Activated naive CD4-positive, alpha-beta T cell treated with anti-CD3 and anti-CD28 coated beads, Interleukin-2, amount 50 U/mL, for 24 hours (primary cell): Measurements from ENCODE around the gene MAPK4.
A peak's percentile ranks its signal among the peaks of the same experiment; 100 is the strongest.

Experiments
- H3K27ac Mint-ChIP-seq: one replicate; pipeline ENCODE4 v1.8.0; 2021; ENCODE audit warnings: mild to moderate bottlenecking, mixed read lengths
- H3K27me3 Mint-ChIP-seq: one replicate; pipeline ENCODE4 v1.8.0; 2021; ENCODE audit warnings: mixed read lengths
- H3K36me3 Mint-ChIP-seq: one replicate; pipeline ENCODE4 v1.8.0; 2021; ENCODE audit warnings: mixed read lengths
- H3K4me1 Mint-ChIP-seq: one replicate; pipeline ENCODE4 v1.8.0; 2021; ENCODE audit warnings: mixed read lengths
- H3K4me3 Mint-ChIP-seq: one replicate; pipeline ENCODE4 v1.8.0; 2021; ENCODE audit warnings: mild to moderate bottlenecking, mixed read lengths
- H3K9me3 Mint-ChIP-seq: one replicate; pipeline ENCODE4 v1.8.0; 2021; ENCODE audit warnings: mixed read lengths

Gene MAPK4

GRCh38 chr18:50649821-50650220 lies 89.9 kb downstream of the MAPK4 start:
- Mint-ChIP-seq H3K36me3 (no peaks in the 10 kb centered on the region), H3K4me3 (no peak overlapping the region), H3K27ac (no peak overlapping the region), H3K9me3 (no peaks in the 10 kb centered on the region), H3K4me1 (no peaks in the 10 kb centered on the region), H3K27me3 (peaks cover 2% of the 10 kb centered on the region)

DNA sequence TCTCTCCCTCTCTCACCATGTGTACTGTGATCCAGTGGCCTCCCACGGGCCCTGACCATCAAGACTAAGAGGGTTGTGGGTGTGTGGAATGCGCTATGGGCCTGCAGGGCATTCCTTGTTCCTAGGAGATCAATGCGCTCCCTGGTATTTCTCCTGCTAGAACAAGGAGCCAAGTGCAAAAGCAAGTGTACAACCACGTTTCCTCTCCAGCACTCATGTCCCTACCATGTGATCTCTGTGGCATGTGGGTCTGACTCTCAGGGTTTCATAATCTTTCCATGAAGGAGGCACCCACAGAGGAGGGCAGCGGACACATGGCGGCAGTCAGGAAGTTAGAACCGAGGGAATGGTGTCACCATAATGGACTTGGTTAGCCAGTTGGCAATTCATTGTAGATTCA lies 91.4 kb downstream of the MAPK4 start:
- H3K4me3 Mint-ChIP-seq, result no peak overlapping the region
- H3K27ac Mint-ChIP-seq, result no peak overlapping the region
- H3K27me3 Mint-ChIP-seq, result peaks cover 2% of the 10 kb centered on the region
- H3K9me3 Mint-ChIP-seq, result no peaks in the 10 kb centered on the region
- no peaks in the 10 kb centered on the region for H3K36me3 Mint-ChIP-seq
- no peaks in the 10 kb centered on the region for H3K4me1 Mint-ChIP-seq

DNA sequence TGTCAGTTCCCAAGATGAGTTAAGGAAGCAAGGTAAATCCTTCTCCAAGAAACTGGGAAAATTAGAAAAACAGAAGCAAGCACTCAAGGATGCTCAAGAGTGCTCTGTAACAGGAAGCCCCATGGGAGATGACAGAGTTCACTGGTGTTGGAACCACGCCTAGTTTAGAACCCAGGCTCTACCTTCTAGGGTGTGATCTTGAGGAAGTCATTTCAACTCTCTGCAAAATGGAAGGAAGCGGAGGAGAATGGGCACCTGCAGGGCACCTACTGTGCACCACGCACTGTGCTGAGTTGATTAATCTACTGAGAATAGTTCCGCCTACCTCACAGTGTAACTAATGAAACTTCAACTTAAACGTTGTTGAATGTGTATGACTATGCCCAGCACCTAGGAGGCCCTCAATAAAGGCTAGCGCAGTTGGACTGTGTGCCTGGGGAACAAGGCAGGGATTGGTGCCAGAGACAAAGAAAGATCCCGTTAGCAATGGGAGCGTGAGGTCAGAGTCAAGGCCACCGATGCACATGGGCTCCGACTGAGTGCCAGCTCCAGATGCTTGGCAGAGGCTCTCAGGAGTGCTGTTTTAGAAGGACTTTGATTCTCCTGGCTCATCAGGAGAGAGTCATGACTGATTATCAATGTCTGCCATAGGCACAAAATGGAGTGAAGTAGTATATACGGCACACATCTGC lies 93.7 kb downstream of the MAPK4 start:
- Mint-ChIP-seq H3K36me3 (no peaks in the 10 kb centered on the region), H3K4me3 (no peak overlapping the region)

DNA sequence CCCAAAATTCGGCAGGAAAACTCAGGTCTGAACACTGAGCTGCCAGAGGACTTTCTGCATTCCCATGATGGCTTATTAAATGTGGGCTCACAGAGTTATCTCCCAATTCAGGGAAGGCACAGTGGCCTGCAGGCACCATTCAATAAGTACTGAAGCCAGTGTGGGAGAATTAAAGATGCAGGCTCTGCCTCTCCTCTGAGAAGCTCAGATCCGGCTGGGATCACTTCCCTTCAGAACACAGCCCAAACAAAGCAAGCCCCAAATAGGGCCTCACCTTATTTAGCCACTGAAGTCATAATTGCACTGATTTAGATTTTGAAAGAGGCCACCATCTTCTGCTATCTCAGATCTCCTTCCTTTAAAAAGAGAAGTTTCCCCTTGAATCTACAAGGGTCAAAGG lies 94.3 kb downstream of the MAPK4 start:
- no peak overlapping the region for H3K27ac Mint-ChIP-seq
- H3K9me3 Mint-ChIP-seq, result no peaks in the 10 kb centered on the region
- H3K4me1 Mint-ChIP-seq, result no peaks in the 10 kb centered on the region
- peaks cover 4% of the 10 kb centered on the region for H3K27me3 Mint-ChIP-seq
- H3K4me3 Mint-ChIP-seq, result no peak overlapping the region
- H3K36me3 Mint-ChIP-seq, result no peaks in the 10 kb centered on the region

More for the DNA sequence above, 93.7 kb downstream of the MAPK4 start:
- H3K4me1 Mint-ChIP-seq, result no peaks in the 10 kb centered on the region
- peaks cover 2% of the 10 kb centered on the region for H3K27me3 Mint-ChIP-seq
- no peaks in the 10 kb centered on the region for H3K9me3 Mint-ChIP-seq
- no peak overlapping the region for H3K27ac Mint-ChIP-seq

- peaks cover 4% of the 10 kb centered on the region for H3K27me3 Mint-ChIP-seq
Measured at GRCh38 chr18:50654658-50655550, 95.0 kb downstream of the MAPK4 start.

DNA sequence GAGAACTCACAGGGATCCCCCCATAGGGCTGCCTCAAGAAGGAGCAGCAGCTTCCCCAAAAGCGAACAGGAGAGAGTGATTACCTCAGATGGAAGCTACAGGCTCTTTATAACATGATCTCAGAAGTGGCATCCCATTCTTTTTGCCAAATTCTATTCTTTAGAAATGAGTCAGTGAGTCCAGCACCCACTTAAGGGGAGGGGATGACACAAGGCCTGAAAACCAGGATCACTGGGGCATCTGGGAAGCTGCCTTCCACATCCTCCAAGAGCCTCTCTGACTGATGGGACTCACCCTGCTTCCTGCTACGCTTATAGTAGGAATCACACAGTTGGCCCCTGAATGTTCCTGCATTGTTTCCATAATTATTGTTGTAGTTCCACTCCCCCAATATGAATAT lies 96.5 kb downstream of the MAPK4 start:
- Mint-ChIP-seq H3K4me1 (no peaks in the 10 kb centered on the region), H3K27me3 (peaks cover 2% of the 10 kb centered on the region), H3K4me3 (no peak overlapping the region), H3K9me3 (no peaks in the 10 kb centered on the region), H3K36me3 (no peaks in the 10 kb centered on the region), H3K27ac (no peak overlapping the region)

More at GRCh38 chr18:50654658-50655550, 95.0 kb downstream of the MAPK4 start:
- no peak overlapping the region for H3K4me3 Mint-ChIP-seq
- H3K27ac Mint-ChIP-seq, result no peak overlapping the region
- no peaks in the 10 kb centered on the region for H3K36me3 Mint-ChIP-seq
- H3K9me3 Mint-ChIP-seq, result no peaks in the 10 kb centered on the region
- no peaks in the 10 kb centered on the region for H3K4me1 Mint-ChIP-seq

DNA sequence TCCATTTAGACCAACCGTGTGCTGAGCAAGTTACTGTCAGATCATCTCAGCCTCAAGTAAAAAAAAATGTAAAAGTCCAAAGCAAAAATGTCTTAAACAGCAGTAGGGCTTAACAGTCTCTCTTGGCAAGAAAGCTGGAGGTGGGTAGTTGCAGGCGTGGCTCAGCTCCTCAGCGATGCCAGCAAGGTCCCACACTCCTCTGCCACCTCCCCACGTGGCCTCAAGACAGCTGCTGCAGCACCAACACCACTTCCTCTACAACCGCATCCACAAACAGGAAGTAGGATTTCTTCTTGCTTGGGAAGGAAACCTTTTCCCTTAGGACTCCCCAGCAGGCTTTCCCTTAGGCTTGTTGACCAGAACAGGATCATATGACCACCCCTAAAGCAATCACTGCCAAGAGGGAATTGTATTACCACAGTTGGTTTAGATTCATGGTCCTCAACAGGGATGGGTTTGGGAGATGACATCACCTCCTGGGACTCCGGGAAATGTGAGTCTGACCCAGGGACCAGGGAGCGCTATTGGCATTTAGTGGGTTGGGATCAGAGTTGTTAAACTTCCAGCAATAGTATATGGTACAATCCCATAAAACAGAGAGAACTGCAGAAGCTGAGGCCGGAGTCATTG lies 97.1 kb downstream of the MAPK4 start:
- Mint-ChIP-seq H3K27ac (no peak overlapping the region), H3K36me3 (no peaks in the 10 kb centered on the region), H3K4me3 (no peak overlapping the region), H3K4me1 (no peaks in the 10 kb centered on the region), H3K27me3 (peaks cover 1% of the 10 kb centered on the region), H3K9me3 (no peaks in the 10 kb centered on the region)

GRCh38 chr18:50658601-50659000 lies 98.7 kb downstream of the MAPK4 start:
- Mint-ChIP-seq H3K36me3 (no peaks in the 10 kb centered on the region), H3K9me3 (no peaks in the 10 kb centered on the region), H3K4me3 (no peak overlapping the region), H3K4me1 (no peaks in the 10 kb centered on the region), H3K27ac (no peak overlapping the region), H3K27me3 (peaks cover 1% of the 10 kb centered on the region)

DNA sequence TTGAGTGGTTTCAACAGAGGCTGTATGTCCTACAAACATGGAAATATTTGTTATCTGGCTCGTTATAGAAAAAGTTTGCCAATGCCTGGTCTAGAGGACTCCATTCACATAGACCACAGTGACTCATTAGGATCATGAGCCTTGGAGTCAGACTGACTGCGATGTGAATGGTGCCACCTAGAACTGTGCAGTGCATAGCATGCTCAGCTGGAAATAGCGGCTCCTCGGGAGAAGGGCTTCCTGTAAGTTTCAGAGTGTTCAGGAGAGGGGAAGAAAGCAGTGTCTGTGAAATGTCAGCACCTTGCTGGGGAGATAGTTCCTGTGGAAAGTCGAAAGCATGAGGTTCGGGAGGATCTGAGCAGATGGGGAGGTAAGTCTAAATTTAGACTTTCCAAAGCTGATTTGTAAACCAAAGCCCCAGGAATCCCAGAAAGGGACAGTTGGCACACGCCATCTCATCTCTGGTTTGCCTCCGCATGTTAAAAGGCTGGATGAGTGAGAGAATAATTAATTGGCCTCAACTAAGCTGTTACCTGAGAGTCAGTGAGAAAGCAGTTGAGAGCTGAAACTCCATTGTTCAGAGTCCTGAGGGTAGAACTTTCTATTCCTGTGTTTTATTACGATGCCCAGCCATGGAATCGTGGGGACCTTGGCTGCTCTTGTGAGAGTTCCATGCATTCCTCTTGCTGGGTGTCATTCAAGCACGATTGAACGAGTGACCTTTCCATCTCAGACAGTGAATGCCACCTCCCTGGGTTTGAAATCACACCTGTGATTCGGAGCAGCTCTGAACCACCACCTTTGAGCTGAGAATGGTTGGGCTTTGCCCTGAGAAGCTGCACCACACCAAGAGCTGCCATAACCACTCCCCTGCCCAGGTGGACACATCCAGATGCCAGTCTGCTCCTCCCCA lies 99.5 kb downstream of the MAPK4 start:
- no peaks in the 10 kb centered on the region for H3K9me3 Mint-ChIP-seq
- no peaks in the 10 kb centered on the region for H3K4me1 Mint-ChIP-seq
- no peak overlapping the region for H3K27ac Mint-ChIP-seq
- H3K36me3 Mint-ChIP-seq, result no peaks in the 10 kb centered on the region
- no peak overlapping the region for H3K4me3 Mint-ChIP-seq
- peaks cover 1% of the 10 kb centered on the region for H3K27me3 Mint-ChIP-seq

- H3K27ac Mint-ChIP-seq, result no peak overlapping the region
- H3K9me3 Mint-ChIP-seq, result no peaks in the 10 kb centered on the region
- no peaks in the 10 kb centered on the region for H3K4me1 Mint-ChIP-seq
- no peak overlapping the region for H3K4me3 Mint-ChIP-seq
- no peaks in the 10 kb centered on the region for H3K36me3 Mint-ChIP-seq
- peaks cover 3% of the 10 kb centered on the region for H3K27me3 Mint-ChIP-seq
Measured at GRCh38 chr18:50661013-50661412, 101.1 kb downstream of the MAPK4 start.

DNA sequence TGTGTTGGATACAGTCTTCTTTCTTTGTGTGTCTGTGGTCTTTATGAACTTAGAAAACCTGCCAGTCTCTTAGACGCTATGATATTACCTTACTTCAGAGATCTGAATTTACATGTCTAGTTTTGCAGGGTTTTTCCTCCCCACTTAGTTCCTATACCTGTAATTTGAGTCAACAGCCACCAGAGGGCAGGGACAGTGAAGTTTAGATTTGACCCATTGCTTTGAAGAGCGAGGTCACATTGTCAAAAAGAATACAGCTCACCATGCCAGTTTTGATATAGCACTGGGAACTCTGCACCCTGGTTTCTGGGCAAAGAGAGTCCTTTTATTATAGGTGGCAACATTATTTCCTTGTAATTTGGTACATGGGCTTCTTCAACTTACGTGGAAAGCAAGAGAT lies 102.3 kb downstream of the MAPK4 start:
- Mint-ChIP-seq H3K36me3 (no peaks in the 10 kb centered on the region), H3K27ac (no peak overlapping the region), H3K4me3 (no peak overlapping the region), H3K27me3 (peaks cover 3% of the 10 kb centered on the region), H3K9me3 (no peaks in the 10 kb centered on the region), H3K4me1 (no peaks in the 10 kb centered on the region)

DNA sequence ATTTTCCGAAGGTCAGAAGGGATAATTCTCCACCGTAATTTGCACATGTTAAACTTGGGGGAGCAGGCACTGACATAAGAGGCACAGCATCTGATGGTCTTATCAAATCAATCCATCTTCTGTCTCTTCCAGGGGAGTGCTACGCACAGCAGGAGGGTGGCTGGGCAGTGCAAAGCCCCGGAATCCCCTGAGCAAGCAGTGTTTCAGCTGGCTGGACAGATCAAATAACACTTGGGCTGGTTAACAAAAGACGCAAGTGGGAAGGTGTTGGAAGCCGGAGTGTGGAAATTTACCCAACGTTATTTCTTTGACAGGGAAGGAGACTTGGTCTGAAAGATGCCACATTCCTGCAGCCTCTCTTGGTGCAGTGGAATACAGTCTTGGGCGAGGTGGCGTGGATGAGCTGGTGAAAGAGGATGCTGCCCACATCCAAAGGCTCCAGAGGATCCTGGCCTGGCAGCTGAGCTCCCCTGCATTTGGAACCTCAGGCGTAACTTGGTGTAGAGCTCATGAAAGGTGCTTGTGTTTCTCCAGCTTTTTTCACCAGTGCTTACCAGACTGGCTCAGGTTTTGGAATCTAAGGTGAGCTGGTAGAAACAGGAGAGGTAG lies 103.0 kb downstream of the MAPK4 start:
- peaks cover 3% of the 10 kb centered on the region for H3K27me3 Mint-ChIP-seq

DNA sequence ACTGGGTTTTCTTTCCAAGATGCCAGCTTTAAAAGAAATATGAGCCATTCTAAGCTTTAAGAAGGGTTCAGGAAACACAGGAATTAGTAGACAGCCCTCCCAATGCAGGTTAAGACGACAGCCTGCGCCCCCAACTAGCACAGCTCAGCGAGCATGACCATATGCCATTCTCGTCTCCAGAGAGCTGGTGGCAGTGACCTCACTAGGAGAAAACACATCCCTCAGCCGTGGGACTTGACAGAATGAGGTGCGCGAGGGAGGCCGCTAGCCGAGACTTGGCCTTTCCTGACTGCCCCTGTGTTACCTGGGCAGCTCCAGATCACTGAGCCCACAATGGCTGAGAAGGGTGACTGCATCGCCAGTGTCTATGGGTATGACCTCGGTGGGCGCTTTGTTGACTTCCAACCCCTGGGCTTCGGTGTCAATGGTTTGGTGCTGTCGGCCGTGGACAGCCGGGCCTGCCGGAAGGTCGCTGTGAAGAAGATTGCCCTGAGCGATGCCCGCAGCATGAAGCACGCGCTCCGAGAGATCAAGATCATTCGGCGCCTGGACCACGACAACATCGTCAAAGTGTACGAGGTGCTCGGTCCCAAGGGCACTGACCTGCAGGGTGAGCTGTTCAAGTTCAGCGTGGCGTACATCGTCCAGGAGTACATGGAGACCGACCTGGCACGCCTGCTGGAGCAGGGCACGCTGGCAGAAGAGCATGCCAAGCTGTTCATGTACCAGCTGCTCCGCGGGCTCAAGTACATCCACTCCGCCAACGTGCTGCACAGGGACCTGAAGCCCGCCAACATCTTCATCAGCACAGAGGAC lies 103.9 kb downstream of the MAPK4 start:
- no peak overlapping the region for H3K27ac Mint-ChIP-seq
- H3K4me1 Mint-ChIP-seq, result no peaks in the 10 kb centered on the region
- no peaks in the 10 kb centered on the region for H3K9me3 Mint-ChIP-seq
- H3K4me3 Mint-ChIP-seq, result no peak overlapping the region
- peaks cover 3% of the 10 kb centered on the region for H3K27me3 Mint-ChIP-seq
- H3K36me3 Mint-ChIP-seq, result no peaks in the 10 kb centered on the region

More for the DNA sequence above, 103.0 kb downstream of the MAPK4 start:
- no peaks in the 10 kb centered on the region for H3K4me1 Mint-ChIP-seq
- H3K36me3 Mint-ChIP-seq, result no peaks in the 10 kb centered on the region
- H3K9me3 Mint-ChIP-seq, result no peaks in the 10 kb centered on the region
- no peak overlapping the region for H3K4me3 Mint-ChIP-seq
- no peak overlapping the region for H3K27ac Mint-ChIP-seq

GRCh38 chr18:50665015-50665414 lies 105.1 kb downstream of the MAPK4 start:
- Mint-ChIP-seq H3K4me1 (no peaks in the 10 kb centered on the region), H3K36me3 (no peaks in the 10 kb centered on the region), H3K27me3 (peaks cover 1% of the 10 kb centered on the region), H3K27ac (peak overlapping the region; percentile 33), H3K4me3 (no peak overlapping the region), H3K9me3 (no peaks in the 10 kb centered on the region)
